GM18868 (cell line): ENCODE measurements around the gene SUN5.

ENCODE experiments used
- ATAC-seq: cut with Tn5 transposase; IDR thresholded peaks from one replicate; pipeline ENCODE4 v1.9.1; 2021; ENCODE audit warnings: mild to moderate bottlenecking, moderate library complexity; ENCODE audit not compliant: unreplicated experiment

SUN5 gene

DNA sequence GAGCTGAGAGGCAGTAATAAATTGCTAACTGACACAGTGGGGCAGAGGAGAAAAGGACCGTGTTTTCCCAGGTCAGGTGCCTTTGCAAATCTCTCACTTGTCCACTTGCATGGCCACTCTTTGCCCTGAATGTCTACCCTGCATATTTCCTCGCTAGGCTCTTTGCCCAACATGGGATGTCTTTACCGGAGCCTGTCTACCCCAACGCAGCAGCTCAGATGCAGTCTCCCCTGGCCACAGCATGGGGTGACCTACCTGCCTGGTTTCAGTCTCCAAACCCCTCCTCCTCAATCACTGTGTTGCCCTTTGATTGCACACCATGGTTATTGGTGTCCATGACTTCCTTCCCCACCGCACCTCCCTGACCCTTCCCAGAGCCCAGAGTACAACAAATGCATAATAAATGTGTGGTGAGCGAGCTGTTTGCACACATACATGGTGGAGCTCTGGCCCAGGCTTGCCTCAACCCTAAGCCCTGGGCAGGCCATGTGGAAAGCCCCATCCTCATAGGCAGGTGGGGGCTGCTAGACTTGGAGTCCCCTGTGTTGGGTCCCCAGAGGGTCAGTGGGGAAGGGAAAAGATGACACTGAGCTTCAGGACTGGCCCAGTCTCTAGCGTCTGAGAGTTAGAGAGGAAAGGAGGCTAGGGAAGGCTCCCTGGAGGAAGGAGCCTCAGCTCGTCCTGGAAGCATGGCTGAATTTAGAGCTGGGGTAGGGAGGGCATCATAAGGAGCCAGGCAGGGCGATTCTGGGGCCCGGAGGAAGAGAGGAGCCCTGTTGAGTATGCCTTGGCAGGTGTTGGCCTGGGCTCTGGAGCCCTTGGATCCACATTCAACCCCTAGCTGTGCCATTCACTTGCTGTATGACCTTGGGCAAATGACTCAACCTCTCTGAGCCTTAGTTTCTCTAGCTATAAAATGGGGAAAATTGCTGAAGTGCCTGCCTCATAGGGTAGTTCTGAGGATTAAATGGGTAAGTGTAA is 22.8 kb upstream of the SUN5 start:
- no peak for ATAC-seq

DNA sequence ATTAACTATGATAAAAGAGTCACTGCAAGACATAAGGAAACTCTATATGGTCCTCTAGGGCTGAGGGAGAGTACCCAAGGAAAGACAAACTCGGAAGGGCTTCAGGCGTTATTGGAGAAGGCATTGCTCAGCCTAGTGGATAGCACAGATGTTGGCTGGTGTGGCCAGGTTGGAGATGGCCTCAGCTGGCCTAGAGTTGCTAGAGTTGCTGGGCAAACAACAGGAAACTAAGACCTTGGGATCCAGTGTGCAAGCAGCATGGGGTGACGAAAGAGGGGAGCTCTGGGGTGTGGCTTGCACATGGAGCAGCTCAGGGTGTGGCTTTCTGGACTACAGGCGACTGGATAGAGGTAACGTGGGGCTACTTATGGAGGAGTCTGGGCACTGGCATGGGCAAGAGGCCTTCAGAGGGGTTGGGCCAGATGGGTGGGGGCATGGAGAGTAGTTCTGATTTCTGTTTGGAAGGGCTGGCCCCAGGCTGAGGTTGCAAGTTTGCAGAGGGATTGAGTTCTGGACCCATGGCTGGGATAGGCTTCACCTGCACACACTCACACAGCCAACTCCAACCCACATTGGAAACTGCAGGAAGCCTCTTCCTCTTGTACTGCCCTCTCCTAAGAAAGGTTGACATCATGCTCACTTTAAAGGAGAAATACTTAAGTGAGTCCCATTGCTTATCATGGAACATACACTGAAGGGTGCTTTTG is 22.0 kb upstream of the SUN5 start:
- ATAC-seq = no peak

DNA sequence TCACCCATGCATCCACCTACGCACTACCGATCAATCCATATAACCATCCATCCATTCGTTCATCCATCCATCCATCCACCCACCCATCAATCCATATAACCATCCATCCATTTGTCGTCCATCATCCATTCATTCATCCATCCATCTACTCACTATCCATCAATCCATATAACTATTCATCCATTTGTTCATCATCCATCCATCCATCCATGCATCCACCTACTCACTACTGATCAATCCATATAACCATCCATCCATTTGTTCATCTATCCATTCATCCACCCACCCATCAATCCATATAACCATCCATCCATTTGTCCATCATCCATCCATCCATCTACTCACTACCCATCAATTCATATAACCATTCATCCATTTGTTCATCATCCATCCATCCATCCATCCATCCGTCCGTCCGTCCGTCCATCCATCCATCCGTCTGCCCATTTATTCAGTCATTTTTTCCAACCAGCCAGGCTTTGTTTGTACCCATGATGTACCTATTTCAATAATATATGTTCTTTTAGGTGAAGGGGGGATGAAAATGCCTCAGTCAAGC is 21.2 kb upstream of the SUN5 start:
- ATAC-seq = no peak

- ATAC-seq = no peak
Measured at GRCh38 chr20:33024609-33025317, 20.5 kb upstream of the SUN5 start.

DNA sequence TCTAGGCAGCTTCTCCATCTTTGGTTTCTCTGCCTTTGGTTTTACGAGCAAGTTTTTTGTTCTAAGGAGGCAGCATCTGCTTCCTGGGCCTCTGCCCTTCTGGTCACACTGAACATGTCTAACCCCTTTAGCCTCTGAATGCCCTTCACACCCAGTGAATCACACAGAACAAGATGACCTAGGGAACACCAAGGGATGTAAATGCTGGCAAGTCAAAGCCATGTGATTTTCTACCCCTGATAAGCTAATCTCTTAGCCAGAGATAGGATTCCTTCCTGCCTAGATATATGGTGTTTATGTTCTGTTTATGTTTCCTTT is 20.0 kb upstream of the SUN5 start:
- no peak for ATAC-seq

GRCh38 chr20:33023439-33024242 is 19.4 kb upstream of the SUN5 start:
- no peak for ATAC-seq

DNA sequence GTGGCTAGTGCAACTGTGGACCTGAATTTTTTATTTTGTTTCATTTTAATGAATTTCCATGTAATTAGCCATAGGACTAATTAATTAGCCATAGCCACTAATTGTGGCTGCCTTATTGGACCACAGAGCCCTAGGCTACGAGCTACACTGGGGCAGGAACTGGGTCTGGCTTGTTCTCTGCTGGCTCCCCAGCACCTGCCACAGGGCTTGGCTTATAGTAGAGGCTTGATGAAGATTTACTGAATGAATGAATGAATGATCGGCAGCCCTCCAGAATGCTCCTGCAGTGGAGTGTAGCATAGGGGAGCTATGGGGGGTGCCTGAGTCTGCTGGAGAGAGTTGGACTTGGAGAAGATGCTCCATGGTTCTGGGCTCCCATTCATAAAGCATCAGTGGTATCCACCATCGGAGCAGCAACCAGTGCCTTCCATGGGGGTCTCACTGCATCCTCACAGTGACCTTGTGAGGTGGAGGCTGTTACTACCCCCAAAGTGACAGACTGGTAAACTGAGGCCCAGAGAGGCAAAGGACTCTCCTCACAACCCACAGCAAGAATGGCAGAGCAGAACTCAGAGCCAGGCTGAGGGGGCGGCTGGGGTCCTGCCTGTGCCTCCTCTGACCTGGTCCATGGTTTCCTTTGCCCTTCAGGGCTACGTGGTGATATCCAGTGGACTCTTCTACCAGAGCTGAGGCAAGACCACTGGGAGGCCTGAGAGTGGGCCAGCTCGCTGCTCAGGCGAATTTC is 18.6 kb upstream of the SUN5 start:
- no peak for ATAC-seq

GRCh38 chr20:33022289-33022688 is 18.1 kb upstream of the SUN5 start:
- ATAC-seq = no peak

GRCh38 chr20:33021879-33022278 is 17.6 kb upstream of the SUN5 start:
- no peak for ATAC-seq

GRCh38 chr20:33020278-33021161 is 16.3 kb upstream of the SUN5 start:
- no peak for ATAC-seq

GRCh38 chr20:33019465-33020277 is 15.4 kb upstream of the SUN5 start:
- no peak for ATAC-seq

- ATAC-seq = no peak
Measured at GRCh38 chr20:33018169-33018931, 14.1 kb upstream of the SUN5 start.

DNA sequence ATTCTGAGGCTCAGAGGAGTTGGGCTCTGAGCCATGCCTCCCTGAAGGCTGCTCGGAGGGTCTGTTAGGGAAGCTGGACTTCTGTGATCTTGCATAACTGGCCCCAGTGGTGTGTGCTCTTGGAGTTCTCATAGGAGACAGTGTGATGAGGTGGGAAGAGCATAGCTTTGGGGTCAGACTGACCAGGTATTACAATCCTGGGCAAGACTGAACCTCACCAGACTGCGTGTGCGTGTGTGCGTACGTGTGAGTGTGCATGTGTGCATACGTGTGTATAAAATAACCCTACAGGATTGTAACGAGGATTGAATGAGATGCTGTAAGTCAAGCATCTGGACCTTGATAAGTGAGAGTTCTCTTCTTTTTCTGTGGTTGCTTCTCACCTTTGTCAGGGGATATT is 13.3 kb upstream of the SUN5 start:
- ATAC-seq = no peak

DNA sequence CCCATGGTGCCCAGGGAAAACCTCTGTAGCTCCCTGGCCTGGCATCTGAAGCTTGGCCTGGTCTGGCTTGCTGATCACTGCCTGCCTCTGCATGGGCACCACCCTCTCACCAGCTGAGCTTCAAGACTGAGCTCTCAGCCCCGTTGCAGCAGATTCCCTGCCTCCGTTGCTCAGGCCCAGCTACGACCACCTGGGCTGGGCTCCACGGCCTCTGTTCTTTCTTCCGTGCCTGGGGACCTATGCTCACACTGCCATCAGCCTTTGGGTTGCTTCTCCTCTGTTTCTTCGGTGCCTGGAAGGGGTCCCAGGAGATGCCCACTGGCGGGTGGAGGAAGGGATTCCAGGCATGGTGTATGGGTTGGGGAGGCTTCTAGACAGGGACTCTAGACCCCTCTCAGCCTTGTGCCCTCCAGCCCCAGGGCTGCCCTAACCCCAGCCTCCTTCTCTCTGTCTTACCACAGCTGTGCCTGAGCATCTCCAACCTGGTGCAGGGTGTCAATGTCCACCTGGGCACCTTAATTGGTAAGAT is 12.4 kb upstream of the SUN5 start:
- no peak for ATAC-seq

DNA sequence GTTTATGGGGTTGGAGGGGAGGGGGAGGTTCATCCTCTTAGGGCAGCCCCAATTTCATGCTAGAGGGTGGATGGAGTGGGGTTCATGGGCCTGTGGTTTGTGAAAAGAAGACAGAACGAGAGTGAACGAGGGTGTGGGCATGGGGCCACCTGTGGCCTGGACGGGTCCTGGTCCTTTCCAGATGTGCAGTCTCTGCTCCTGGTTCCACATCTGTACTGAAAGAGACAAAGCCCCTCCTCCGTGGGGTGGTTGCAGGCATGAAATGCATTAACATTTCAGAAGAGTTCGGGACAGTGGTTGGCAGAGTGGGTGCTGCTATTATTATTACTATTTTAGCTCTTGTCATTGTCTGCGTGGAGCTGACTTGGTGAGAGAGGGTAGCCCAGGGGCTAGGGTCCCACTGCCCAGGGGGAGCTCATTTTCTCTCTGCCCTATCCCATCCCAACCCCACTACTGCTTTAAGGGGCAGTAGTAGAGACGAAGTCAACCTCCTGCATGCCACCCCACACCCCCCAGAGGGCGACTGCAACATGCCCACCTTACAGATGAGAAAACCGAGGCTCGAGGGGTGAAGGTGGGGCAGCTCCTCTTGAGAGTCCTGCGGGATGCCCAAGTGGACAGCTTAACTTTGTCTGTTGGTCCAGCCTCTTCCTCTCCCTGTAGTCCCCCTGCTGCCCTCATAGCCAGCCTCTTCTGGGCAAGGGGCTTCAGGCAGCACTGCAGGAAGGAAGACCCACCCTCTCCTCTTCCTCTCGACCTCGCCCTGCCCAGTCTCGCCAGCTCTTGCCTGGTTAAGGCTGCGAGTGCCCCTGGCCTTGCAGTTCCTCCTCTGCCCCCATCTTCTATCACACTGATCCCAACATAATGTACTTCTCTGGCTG is 11.7 kb upstream of the SUN5 start:
- no peak for ATAC-seq

DNA sequence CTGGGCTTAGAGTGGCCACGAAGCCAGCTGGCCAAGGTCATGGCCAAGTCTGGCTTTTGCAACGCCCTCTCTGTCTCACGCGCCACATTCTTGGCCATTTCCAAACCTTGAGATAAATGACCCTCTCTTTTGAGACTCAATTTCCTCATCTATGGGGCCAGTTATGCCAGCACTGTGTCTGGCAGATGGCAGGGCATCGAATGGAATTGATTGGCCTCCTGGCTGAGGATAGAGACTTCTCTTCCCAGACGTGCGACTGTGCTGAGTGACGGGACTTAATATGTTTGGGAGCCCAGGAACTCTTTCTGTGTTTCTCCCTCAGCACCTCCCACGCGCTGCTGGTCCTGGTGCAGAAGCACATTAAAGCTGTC is 10.9 kb upstream of the SUN5 start:
- ATAC-seq = no peak
